ENCODE results near the gene CHPT1.
A peak's percentile ranks its signal among the peaks of the same experiment; 100 is the strongest.

CHPT1 gene

GRCh38 chr12:101777485-101777884 is 80.0 kb downstream of the CHPT1 start:
- no peak for TF ChIP-seq EZH2 (IDR thresholded peaks at IDR 0.05; ENCODE audit: borderline replicate concordance, low read depth, low read length, severe bottlenecking)
- Histone ChIP-seq H3K9ac (ENCODE audit: low read depth, low read length) (no peak overlapping the region), H2AFZ (ENCODE audit: low read depth, low read length) (no peak overlapping the region), H3K4me2 (ENCODE audit: insufficient read depth, low read length) (no peak overlapping the region), H3K27me3 (ENCODE audit: insufficient read depth, low read length, poor library complexity) (no peaks in the 10 kb centered on the region), H3K79me2 (ENCODE audit: insufficient read depth, low read length) (no peaks in the 10 kb centered on the region), H3K4me1 (ENCODE audit: insufficient read depth, low read length) (peaks cover 52% of the 10 kb centered on the region), H3K4me3 (ENCODE audit: low read depth in 1 of 2, low read length in 2 of 2) (no peak overlapping the region), H3K27ac (ENCODE audit: low read length) (peak overlapping the region; percentile 85), H4K20me1 (ENCODE audit: insufficient read depth, low read length) (peaks cover 3% of the 10 kb centered on the region; the same call in 1 of the 2 replicates), H3K36me3 (ENCODE audit: insufficient read depth, low read length) (peaks cover 52% of the 10 kb centered on the region), H3K9me3 (ENCODE audit: insufficient read depth, low read length, severe bottlenecking) (no peaks in the 10 kb centered on the region)
- ATAC-seq (ENCODE audit: insufficient read depth, low read depth) (no peak), DNase-seq (no peak)

- TF ChIP-seq EZH2 (IDR thresholded peaks at IDR 0.05; ENCODE audit: borderline replicate concordance, low read depth, low read length, severe bottlenecking) (no peak), CTCF (IDR thresholded peaks at IDR 0.05; ENCODE audit: borderline replicate concordance, extremely low read depth, low read length, poor library complexity, severe bottlenecking) (no peak)
- H3K36me3 ChIP-seq (ENCODE audit: insufficient read depth, low read length) = peaks cover 55% of the 10 kb centered on the region
- ATAC-seq (ENCODE audit: insufficient read depth, low read depth) (no peak), DNase-seq (no peak)
- no peak overlapping the region for H3K4me2 ChIP-seq (ENCODE audit: insufficient read depth, low read length)
- H3K9ac ChIP-seq (ENCODE audit: low read depth, low read length) = no peak overlapping the region
- no peaks in the 10 kb centered on the region for H3K79me2 ChIP-seq (ENCODE audit: insufficient read depth, low read length)
- H3K27me3 ChIP-seq (ENCODE audit: insufficient read depth, low read length, poor library complexity) = no peaks in the 10 kb centered on the region
- peak overlapping the region; percentile 85; the same call in 1 of the 2 replicates for H3K27ac ChIP-seq (ENCODE audit: low read length)
- no peak overlapping the region for H3K4me3 ChIP-seq (ENCODE audit: low read depth in 1 of 2, low read length in 2 of 2)
- no peak overlapping the region for H2AFZ ChIP-seq (ENCODE audit: low read depth, low read length)
- no peaks in the 10 kb centered on the region for H3K9me3 ChIP-seq (ENCODE audit: insufficient read depth, low read length, severe bottlenecking)
- peaks cover 3% of the 10 kb centered on the region; the same call in 1 of the 2 replicates for H4K20me1 ChIP-seq (ENCODE audit: insufficient read depth, low read length)
- H3K4me1 ChIP-seq (ENCODE audit: insufficient read depth, low read length) = peaks cover 48% of the 10 kb centered on the region
These were observed 80.5 kb downstream of the CHPT1 start for GRCh38 chr12:101777978-101778377.

Measured in DND-41 (cell line).